DMS 273 (cell line): ENCODE results near the gene BABAM1.

Experiments used
- DNase-seq: peaks from one replicate; lab custom pipeline; 2025; ENCODE audit not compliant: unreplicated experiment; lab: John Stamatoyannopoulos, UW

The BABAM1 gene

GRCh38 chr19:17243211-17243829, 23.9 kb upstream of the BABAM1 start:
- no peak for DNase-seq

GRCh38 chr19:17243830-17244617, 23.2 kb upstream of the BABAM1 start:
- DNase-seq: peak; percentile 27

DNA sequence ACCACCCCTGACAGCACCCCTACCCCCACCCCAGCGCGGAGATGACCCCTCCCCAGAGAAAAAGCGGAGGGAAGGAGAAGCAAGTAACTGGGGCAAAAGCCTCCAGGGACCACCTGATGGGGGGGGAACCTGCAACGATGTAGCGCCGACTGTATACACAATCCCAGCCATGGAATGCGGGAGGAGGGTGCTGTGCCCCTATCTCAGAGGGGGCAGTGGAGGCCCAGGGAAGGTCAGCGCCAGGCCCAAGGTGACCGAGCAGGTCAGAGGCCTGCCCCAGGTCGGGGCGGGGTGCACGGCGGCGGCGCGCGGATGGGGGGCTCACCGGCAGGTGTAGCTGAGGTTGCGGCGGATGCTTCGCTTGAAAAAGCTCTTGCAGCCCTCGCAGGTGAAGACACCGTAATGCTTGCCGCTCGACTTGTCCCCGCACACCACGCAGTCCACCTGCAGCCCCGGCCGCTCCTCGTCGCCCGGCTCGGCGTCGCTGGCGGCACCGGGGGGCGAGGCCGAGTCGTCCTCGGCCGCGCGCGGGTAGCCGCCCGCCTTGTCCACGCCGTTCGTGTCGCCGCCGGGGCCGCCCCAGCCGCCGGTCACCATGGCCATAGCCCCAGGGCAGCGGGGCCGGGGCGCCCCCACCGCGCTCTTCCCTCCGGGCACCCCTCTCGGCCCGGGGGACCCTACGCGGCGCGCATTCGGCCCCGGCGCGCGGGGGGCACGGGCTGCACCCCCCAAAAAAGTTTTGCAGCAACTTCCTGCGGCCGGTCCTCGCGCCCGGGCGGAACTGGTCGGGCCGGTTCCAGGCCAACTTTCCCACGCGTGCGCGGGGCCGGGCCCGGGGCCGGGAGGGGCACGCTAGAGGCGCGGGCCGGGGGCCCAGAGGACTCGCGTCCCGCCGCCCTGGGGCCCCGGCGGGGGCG, 22.4 kb upstream of the BABAM1 start:
- peak; percentile 28 for DNase-seq

- no peak for DNase-seq
These were observed 21.7 kb upstream of the BABAM1 start, which contains the start of gene NR2F6 for GRCh38 chr19:17245535-17245984. Gene NR2F6, minus strand, starts transcription at chr19:17245919. Its CDS starts 699 bp downstream, at chr19:17245220.

DNA sequence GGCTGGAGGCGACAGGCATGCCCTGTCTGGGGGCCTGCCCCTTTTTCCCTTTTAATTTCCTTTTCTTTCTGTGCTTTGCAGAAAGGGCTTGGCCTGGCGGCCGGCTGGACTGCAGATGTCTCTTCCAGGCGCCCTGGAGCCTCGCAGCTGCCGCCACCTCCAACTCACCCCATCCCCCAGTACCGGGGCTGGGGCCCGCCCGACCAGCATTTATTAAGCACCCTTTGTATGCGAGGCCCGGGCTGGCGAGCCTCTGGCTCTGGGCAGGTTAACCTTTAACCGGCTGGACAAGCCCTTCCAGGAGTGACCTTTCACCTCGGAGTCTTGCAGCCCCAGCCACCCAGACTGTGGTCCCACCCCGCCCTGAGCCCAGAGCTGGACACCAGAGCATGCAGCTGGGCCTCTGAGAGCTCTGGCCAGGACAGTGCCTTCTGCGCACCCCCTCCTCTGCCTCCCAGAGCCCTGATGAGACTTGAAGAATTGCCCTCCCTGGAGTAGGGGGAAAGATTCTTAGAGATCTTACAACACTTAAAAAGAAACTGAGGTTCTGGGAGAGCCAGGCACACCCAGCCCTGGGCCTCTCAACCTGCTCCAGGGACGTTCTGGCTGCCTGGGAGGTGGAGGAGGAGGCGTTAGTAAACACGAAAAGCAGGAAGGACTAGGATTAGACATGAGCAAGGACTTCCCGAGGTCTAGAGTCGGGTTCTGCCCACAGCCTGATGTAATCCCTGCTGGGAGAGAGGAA, 20.4 kb upstream of the BABAM1 start:
- peak; percentile 76 for DNase-seq

- DNase-seq: peak; percentile 60
These were observed 19.0 kb upstream of the BABAM1 start for GRCh38 chr19:17248011-17248776.

GRCh38 chr19:17249887-17250548, 17.2 kb upstream of the BABAM1 start:
- DNase-seq: no peak

DNA sequence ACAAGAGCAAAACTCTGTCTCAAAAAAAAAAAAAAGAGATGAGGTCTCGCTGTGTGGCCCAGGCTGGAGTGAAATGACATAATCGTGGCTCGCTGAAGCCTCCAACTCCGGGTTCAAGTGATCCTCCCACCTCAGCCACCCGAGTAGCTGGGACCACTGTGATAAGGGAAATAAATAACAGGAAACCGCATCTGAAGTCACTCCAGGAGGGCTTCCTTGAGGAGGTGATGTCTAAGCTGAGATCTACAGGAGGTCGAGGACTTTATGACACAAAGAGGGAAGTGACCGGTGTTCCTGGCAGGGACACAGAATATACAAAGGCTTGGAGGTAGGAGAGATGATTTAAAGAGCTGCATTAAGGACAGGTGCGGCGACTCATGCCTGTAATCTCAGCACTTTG, 12.6 kb upstream of the BABAM1 start:
- no peak for DNase-seq

- DNase-seq: peak; percentile 61
These were observed 12.1 kb upstream of the BABAM1 start for GRCh38 chr19:17255150-17255621.

DNA sequence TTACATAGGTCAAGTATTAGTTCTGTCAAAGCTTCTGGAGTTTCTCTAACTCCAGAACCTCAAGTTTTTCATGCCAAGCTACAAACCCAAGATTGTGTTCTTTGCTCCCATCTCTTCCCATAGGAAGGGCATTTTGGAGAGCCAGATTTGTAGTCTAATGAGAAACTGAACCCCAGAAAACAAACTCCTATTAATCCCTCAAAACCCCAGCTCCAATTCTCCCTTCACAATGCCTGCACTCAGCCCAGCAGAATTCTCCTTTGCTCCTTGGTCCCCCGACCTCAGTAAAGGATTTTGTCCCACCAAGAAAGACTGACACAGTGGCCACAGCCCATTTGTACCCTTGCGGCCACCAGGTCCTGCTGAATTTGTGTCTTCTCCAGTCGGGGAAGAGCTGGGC, 11.1 kb upstream of the BABAM1 start:
- DNase-seq: no peak

GRCh38 chr19:17259118-17259780, 8.0 kb upstream of the BABAM1 start:
- peak; percentile 75 for DNase-seq

- no peak for DNase-seq
These were observed 7.3 kb upstream of the BABAM1 start for GRCh38 chr19:17259934-17260333.

DNA sequence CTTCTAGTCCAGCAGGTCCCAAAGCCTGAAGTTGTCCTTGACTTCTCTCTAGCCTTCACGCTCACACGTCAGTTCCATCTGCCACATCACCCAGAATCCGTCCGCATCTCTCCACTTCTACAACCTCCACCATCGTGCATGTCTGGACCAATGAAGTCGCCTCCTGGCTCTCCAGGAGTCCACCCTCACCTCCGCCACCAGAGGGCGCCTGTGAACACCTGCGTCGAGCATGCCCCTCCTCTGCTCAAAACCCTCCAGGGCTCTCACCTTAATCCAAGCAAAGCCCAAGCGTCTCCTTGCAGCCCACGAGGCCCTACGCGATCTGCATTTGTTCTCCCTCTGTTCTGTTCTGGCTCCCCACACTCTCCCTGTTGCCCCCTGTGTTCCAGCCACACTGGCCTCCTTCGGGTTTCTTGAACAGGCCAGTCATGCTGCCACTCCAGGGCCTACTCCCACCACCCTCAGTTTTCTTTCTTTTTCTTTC, 6.4 kb upstream of the BABAM1 start:
- DNase-seq: peak; percentile 95

- no peak for DNase-seq
These were observed 4.7 kb upstream of the BABAM1 start for GRCh38 chr19:17262557-17262956.

DNA sequence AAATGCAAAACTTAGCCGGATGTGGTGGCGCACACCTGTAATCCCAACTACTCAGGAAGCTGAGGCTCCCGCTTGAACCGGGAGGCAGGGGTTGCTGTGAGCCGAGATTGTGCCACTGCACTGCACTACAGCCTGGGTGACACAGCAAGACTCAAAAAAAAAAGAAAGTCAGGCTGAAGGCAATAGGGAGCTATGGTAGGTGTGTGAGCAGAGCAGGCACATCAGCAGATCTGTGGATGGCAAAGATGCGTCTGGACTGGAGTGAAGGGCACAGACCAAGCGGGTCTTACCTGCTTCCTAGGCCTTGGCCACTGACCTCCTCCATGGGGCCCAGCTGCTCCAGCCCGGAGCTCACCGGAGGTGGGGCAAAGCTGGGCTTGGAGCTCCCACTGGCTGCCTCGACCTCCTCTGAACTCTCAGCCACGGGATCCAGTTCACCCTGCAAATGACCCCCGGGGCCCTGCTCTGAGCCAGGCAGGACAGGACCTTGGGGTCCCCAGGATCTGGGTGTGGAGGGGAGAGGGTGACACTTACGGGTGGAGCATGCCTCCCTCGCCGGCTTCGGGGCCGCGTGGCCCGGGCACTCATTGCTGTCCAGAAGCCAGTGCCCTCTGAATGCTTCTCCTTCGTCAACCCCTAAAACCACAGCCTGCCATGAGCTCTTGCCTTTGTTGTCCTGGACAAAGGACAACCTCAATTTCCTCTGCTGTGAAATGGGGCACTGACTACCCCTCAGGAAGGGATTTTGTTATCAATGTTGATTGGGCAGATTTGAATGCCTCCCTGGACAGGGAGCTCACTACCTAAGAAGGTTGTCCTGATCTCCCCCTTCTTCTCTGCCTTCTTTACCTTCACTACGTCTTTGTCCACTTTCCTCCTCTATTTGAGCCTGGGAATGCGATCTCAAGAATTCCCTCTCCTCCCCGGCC, 3.3 kb upstream of the BABAM1 start:
- DNase-seq: no peak

GRCh38 chr19:17264641-17264979, 2.6 kb upstream of the BABAM1 start, which contains the start of gene USHBP1:
Gene USHBP1, minus strand, starts transcription at chr19:17264745. Its CDS starts 446 bp downstream, at chr19:17264299.
- DNase-seq: no peak

GRCh38 chr19:17266026-17266425, 1.2 kb upstream of the BABAM1 start:
- DNase-seq: no peak

- DNase-seq: no peak
These were observed 661 bp upstream of the BABAM1 start for GRCh38 chr19:17266589-17266974.
